Type B pancreatic cell (in vitro differentiated cells): ENCODE results near the gene PHF2. TPM values are rescaled to one million over a fixed set of nuclear protein-coding genes. Genes with fewer than 3 reads are reported as not detected.

Source experiments
- DNase-seq: peaks from one replicate; pipeline ENCODE4 v3.0.0; 2021; ENCODE audit warnings: mixed read lengths; ENCODE audit not compliant: unreplicated experiment; ENCODE audit errors: extremely low spot score
- H3K27ac Mint-ChIP-seq: 2 replicates; pipeline ENCODE4 v1.8.0; 2021; ENCODE audit warnings: mild to moderate bottlenecking, mixed read lengths
- H3K27me3 Mint-ChIP-seq: 2 replicates; pipeline ENCODE4 v1.8.0; 2021; ENCODE audit warnings: mixed read lengths
- H3K36me3 Mint-ChIP-seq: 2 replicates; pipeline ENCODE4 v1.8.0; 2021; ENCODE audit warnings: mixed read lengths
- H3K4me1 Mint-ChIP-seq: one replicate; pipeline ENCODE4 v1.8.0; 2021; ENCODE audit warnings: mixed read lengths; ENCODE audit not compliant: unreplicated experiment
- H3K4me3 Mint-ChIP-seq: 2 replicates; pipeline ENCODE4 v1.8.0; 2021; ENCODE audit warnings: mild to moderate bottlenecking, mixed read lengths
- H3K9me3 Mint-ChIP-seq: 2 replicates; pipeline ENCODE4 v1.8.0; 2021; ENCODE audit warnings: mixed read lengths
- CTCF ChIP-seq: fragments of 200-600 bp; sonication (generic); conservative IDR thresholded peaks from 2 replicates; pipeline ENCODE4 v1.5.0; 2021; ENCODE audit warnings: antibody characterized with exemption, mild to moderate bottlenecking
- total RNA-seq: library from RNA; stranded (reverse); gene quantifications from 2 replicates; pipeline ENCODE4 v1.2.1, GENCODE V29; 2021; ENCODE audit warnings: low replicate concordance

The PHF2 gene
- total RNA-seq, 1 donor from 2014 or later = 34.7 TPM

DNA sequence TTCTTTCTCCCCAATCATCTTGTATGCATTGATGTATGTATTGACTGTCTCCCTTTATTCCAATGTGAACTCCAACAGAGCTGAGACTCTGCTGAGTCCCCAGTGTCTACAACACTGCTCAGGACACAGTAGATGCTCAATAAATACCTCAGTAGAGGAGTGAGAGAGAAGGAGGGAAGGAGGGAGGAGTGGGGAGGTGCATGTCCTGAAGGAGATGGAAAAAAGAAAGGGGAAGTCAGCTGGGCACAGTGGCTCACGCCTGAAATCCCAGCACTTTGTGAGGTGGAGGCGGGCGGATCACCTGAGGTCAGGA lies 2.9 kb upstream of the PHF2 start:
- no peak for TF ChIP-seq CTCF
- H3K36me3 Mint-ChIP-seq = peaks cover 13% of the 10 kb centered on the region
- H3K9me3 Mint-ChIP-seq = peaks cover 3% of the 10 kb centered on the region
- no peak for DNase-seq
- no peak overlapping the region for H3K27ac Mint-ChIP-seq
- no peak overlapping the region for H3K4me3 Mint-ChIP-seq
- peaks cover 13% of the 10 kb centered on the region for H3K4me1 Mint-ChIP-seq
- no peaks in the 10 kb centered on the region for H3K27me3 Mint-ChIP-seq

- Mint-ChIP-seq H3K27ac (peak overlapping the region; percentile 16), H3K36me3 (peaks cover 13% of the 10 kb centered on the region), H3K27me3 (no peaks in the 10 kb centered on the region), H3K4me1 (peaks cover 21% of the 10 kb centered on the region), H3K9me3 (peaks cover 3% of the 10 kb centered on the region), H3K4me3 (peak overlapping the region; percentile 95)
- DNase-seq = no peak
- TF ChIP-seq CTCF = no peak
Measured at GRCh38 chr9:93574091-93574899, 2.1 kb upstream of the PHF2 start.

- Mint-ChIP-seq H3K27ac (peak overlapping the region; percentile 86), H3K4me3 (peak overlapping the region; percentile 95), H3K36me3 (peaks cover 13% of the 10 kb centered on the region), H3K9me3 (peaks cover 3% of the 10 kb centered on the region), H3K4me1 (peaks cover 26% of the 10 kb centered on the region), H3K27me3 (no peaks in the 10 kb centered on the region)
- TF ChIP-seq CTCF = no peak
- no peak for DNase-seq
Measured at GRCh38 chr9:93574900-93575795, 1.2 kb upstream of the PHF2 start.

- Mint-ChIP-seq H3K4me1 (peaks cover 33% of the 10 kb centered on the region), H3K36me3 (peaks cover 8% of the 10 kb centered on the region), H3K27ac (peak overlapping the region; percentile 86), H3K27me3 (no peaks in the 10 kb centered on the region), H3K9me3 (peaks cover 3% of the 10 kb centered on the region), H3K4me3 (peak overlapping the region; percentile 95)
- no peak for TF ChIP-seq CTCF
- no peak for DNase-seq
Measured at GRCh38 chr9:93575796-93576257, 557 bp upstream of the PHF2 start.

DNA sequence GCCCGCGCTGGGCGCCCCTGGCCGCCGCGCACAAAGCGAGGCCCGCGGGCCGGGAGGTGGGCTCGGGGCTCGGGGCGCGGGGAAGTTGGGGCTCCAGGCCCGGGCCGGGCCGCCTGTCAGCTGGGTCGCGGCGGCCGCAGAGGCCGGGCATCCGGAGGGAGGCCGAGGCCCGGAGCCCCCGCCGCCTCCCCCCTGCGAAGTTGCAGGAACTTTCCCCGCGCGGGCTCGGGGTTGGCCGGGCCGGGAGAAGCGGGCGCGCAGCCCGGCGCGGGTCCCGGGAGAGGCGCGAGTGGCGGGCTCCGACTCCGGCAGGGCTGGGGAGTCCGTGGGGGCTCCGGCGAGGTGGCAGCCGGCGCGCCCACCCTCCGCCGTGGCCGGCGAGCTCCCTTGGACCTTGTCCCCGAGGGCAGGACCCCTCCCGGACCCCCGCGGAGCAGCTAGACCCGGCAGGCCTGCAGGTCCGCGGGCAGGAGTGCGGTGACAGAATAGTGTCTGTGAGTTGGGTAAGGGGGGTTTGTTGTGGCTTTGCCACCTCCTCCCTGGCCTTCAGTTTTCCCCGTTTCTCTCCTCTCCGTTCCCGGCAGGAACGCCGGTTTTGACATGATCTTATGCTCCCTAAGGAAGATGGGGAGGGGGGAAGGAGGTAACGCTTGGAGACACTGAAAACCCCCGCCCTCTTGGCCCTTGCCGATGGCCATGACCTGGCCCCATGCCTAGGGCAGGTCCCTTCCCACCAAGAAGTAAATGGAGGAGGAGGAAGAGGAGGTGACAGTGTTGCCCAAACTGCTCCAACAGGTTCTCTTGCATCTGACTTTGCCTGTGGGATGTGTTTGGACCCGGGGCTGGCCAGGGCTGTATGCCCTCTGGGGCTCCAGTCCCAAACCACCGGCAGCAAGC lies 942 bp downstream of the PHF2 start:
- Mint-ChIP-seq H3K27me3 (no peaks in the 10 kb centered on the region), H3K27ac (peak overlapping the region; percentile 92), H3K36me3 (peaks cover 3% of the 10 kb centered on the region), H3K4me1 (peaks cover 43% of the 10 kb centered on the region), H3K4me3 (peak overlapping the region; percentile 92), H3K9me3 (no peaks in the 10 kb centered on the region)
- TF ChIP-seq CTCF = no peak
- DNase-seq = no peak
